Activated CD4-positive, alpha-beta T cell treated with anti-CD3 and anti-CD28 coated beads for 4 hours (primary cell): Measurements from ENCODE around the gene TMEM114.

Source experiments
- DNase-seq, 2 donors: peaks; one replicate each; pipeline ENCODE4 v3.0.0-alpha.2; 2020

The TMEM114 gene

GRCh38 chr16:8611122-8611521, 20.8 kb upstream of the TMEM114 start:
- DNase-seq = no peak

GRCh38 chr16:8607214-8607613, 16.9 kb upstream of the TMEM114 start:
- no peak for DNase-seq

- DNase-seq = no peak
Observed at GRCh38 chr16:8605554-8605953, 15.2 kb upstream of the TMEM114 start.

GRCh38 chr16:8600144-8600775, 9.9 kb upstream of the TMEM114 start:
- DNase-seq = no peak

GRCh38 chr16:8596581-8596980, 6.3 kb upstream of the TMEM114 start:
- DNase-seq = no peak

- DNase-seq = no peak
Observed at GRCh38 chr16:8595783-8596182, 5.5 kb upstream of the TMEM114 start.

- DNase-seq = no peak
Observed at GRCh38 chr16:8594149-8594666, 3.9 kb upstream of the TMEM114 start.

GRCh38 chr16:8591451-8591850, 1.1 kb upstream of the TMEM114 start:
- DNase-seq = no peak

GRCh38 chr16:8590811-8591210, 500 bp upstream of the TMEM114 start:
- no peak for DNase-seq

- DNase-seq = no peak
Observed at GRCh38 chr16:8589057-8589899, 1.0 kb downstream of the TMEM114 start.

GRCh38 chr16:8588682-8589056, 1.6 kb downstream of the TMEM114 start:
- no peak for DNase-seq

- no peak for DNase-seq
Observed at GRCh38 chr16:8587065-8587464, 3.2 kb downstream of the TMEM114 start.

- no peak for DNase-seq
Observed at GRCh38 chr16:8585857-8586256, 4.5 kb downstream of the TMEM114 start.

- no peak for DNase-seq
Observed at GRCh38 chr16:8585041-8585440, 5.3 kb downstream of the TMEM114 start.

- no peak for DNase-seq
Observed at GRCh38 chr16:8583732-8584131, 6.6 kb downstream of the TMEM114 start.

GRCh38 chr16:8583199-8583598, 7.1 kb downstream of the TMEM114 start:
- no peak for DNase-seq

GRCh38 chr16:8581831-8582580, 8.3 kb downstream of the TMEM114 start:
- no peak for DNase-seq

- no peak for DNase-seq
Observed at GRCh38 chr16:8579559-8579958, 10.8 kb downstream of the TMEM114 start.

GRCh38 chr16:8577678-8578304, 12.5 kb downstream of the TMEM114 start:
- DNase-seq = no peak

GRCh38 chr16:8576141-8577004, 13.9 kb downstream of the TMEM114 start:
- no peak for DNase-seq

GRCh38 chr16:8575399-8575798, 14.9 kb downstream of the TMEM114 start:
- no peak for DNase-seq
